Right renal cortex interstitium (tissue), 3 donors: ENCODE results near the gene IFI35. TPM values are rescaled to one million over a fixed set of nuclear protein-coding genes. Genes with fewer than 3 reads are reported as not detected.
"Not testable (repeated sequence)": the region's sequence is repeated elsewhere in the genome, so short reads cannot be mapped to it uniquely, and the experiment has no call there.

Experiments used
- DNase-seq, 3 donors: peaks; one replicate each; pipeline ENCODE4 v3.0.0-alpha.2; 2013; ENCODE audit warnings: low read depth in 3 of 3, low spot score in 2 of 3
- polyA plus RNA-seq, 3 donors: library from polyadenylated mRNA; unstranded; fragments of 120-200 nt; gene quantifications; one replicate each; pipeline ENCODE4 v1.2.1, GENCODE V29; 2013; ENCODE audit not compliant: insufficient read length in 3 of 3

IFI35 gene
- polyA plus RNA-seq, 3 donors: 9.2 to 12.7 (median 10.5) TPM

DNA sequence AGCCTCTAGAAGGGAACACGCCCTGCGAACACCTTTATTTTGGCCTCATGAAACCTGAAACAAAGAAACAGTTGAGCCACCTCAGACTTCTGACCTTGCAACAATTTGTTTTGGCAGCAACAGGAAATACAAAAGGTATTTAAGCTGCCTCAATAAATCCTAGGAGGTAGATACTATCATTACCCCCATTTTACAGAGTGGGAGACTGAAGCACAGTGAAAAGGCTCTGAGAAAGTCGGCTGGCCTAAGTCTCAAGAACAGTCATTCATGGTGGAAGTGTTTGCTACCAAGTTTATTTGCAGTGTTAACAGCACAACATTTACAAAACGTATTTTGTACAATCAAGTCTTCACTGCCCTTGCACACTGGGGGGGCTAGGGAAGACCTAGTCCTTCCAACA lies 37.4 kb downstream of the IFI35 start:
- no peak for DNase-seq

DNA sequence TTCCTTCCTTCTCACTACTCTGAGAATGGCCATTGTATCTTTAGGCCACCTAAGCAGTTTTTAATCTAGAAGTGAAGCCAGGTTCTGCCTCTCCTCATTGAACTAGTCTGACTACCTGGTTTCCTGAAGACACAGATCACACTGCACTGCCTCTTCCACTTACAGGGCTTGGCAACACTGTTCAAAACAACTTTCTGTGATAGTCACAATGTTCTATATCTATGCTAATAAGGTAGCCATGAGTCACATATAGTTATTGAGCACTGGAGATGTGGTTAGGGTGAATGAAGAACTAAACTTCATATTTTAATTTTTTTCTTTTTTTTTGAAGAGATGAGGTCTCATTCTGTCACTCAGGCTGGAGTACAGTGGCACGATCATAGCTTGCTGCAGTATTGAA lies 45.4 kb downstream of the IFI35 start:
- DNase-seq: no peak

DNA sequence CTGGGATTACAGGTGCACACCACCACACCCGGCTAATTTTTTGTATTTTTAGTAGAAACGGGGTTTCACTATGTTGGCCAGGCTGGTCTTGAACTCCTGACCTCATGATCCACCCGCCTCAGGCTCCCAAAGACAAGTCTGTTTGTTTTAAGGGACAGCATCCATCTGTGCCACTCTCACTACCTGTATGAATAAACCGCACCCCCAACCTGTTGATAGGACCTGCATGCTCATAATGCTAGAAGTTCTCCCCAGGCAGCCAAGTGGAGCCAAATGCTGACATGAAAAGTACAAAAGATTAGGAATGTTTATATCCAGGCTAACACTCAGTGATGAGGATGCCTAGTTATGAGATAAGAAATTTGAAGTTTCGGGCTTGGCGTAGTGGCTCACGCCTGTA lies 46.4 kb downstream of the IFI35 start:
- DNase-seq: not testable (repeated sequence)

GRCh38 chr17:43056051-43056450 lies 49.5 kb downstream of the IFI35 start:
- no peak for DNase-seq

DNA sequence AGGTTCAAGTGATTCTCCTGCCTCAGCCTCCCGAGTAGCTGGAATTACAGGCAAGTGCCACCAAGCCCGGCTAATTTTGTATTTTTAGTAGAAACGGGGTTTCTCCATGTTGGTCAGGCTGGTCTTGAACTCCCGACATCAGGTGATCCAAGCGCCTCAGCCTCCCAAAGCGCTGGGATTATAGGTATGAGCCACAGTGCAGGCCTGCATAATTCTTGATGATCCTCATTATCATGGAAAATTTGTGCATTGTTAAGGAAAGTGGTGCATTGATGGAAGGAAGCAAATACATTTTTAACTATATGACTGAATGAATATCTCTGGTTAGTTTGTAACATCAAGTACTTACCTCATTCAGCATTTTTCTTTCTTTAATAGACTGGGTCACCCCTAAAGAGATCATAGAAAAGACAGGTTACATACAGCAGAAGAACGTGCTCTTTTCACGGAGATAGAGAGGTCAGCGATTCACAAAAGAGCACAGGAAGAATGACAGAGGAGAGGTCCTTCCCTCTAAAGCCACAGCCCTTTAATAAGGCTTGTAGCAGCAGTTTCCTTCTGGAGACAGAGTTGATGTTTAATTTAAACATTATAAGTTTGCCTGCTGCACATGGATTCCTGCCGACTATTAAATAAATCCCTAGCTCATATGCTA lies 56.5 kb downstream of the IFI35 start:
- no peak for DNase-seq

Other genes with a start within 250 kb of the IFI35 start
- gene RAMP2, start 245.6 kb upstream of the IFI35 start, polyA plus RNA-seq: 10 to 100 TPM; 87.3 to 96.7 (median 92.2) TPM
- 100 to 1,000 TPM in 1 of 3 donors, 10 to 100 TPM in 2; 95.3 to 105 (median 97.8) TPM for gene VPS25, start 233.3 kb upstream of the IFI35 start, polyA plus RNA-seq
- 10 to 100 TPM in 2 of 3 donors, 1 to 10 TPM in 1; 8.7 to 11.2 (median 11.0) TPM for gene WNK4, start 226.2 kb upstream of the IFI35 start, polyA plus RNA-seq
- 100 to 1,000 TPM; 162 to 191 (median 178) TPM for gene COA3, start 208.1 kb upstream of the IFI35 start, polyA plus RNA-seq
- 1 to 10 TPM; 1.6 to 2.0 (median 1.7) TPM for gene CNTD1, start 207.9 kb upstream of the IFI35 start, polyA plus RNA-seq
- gene BECN1, start 182.5 kb upstream of the IFI35 start, polyA plus RNA-seq: 10 to 100 TPM; 74.8 to 80.9 (median 78.8) TPM
- 100 to 1,000 TPM; 109 to 116 (median 114) TPM for gene PSME3, start 173.4 kb upstream of the IFI35 start, polyA plus RNA-seq
- under 1 TPM; 0.74 to 0.82 (median 0.80) TPM for gene AOC2, start 162.2 kb upstream of the IFI35 start, polyA plus RNA-seq
- 1 to 10 TPM; 4.8 to 6.2 (median 5.3) TPM for gene AOC3, start 155.6 kb upstream of the IFI35 start, polyA plus RNA-seq
- 1 to 10 TPM; 4.3 to 7.0 (median 6.5) TPM for gene G6PC1, start 106.0 kb upstream of the IFI35 start, polyA plus RNA-seq
- gene AARSD1, start 42.3 kb upstream of the IFI35 start, polyA plus RNA-seq: 10 to 100 TPM; 53.2 to 55.5 (median 54.0) TPM
- 1 to 10 TPM; 1.8 to 2.3 (median 1.9) TPM for gene PTGES3L, start 26.7 kb upstream of the IFI35 start, polyA plus RNA-seq
- gene RUNDC1, start 26.2 kb upstream of the IFI35 start, polyA plus RNA-seq: 10 to 100 TPM; 15.9 to 16.6 (median 16.5) TPM
- 1,000 to 10,000 TPM; 1,375 to 1,510 (median 1,475) TPM for gene RPL27, start 8.4 kb upstream of the IFI35 start, polyA plus RNA-seq
- gene VAT1, start 15.6 kb downstream of the IFI35 start, polyA plus RNA-seq: 100 to 1,000 TPM; 125 to 133 (median 133) TPM
- 1 to 10 TPM; 3.1 to 4.0 (median 3.5) TPM for gene RND2, start 18.4 kb downstream of the IFI35 start, polyA plus RNA-seq
- gene BRCA1, start 118.6 kb downstream of the IFI35 start, polyA plus RNA-seq: 10 to 100 TPM; 14.3 to 20.5 (median 20.2) TPM
- 100 to 1,000 TPM; 121 to 135 (median 125) TPM for gene NBR1, start 164.4 kb downstream of the IFI35 start, polyA plus RNA-seq
- gene TMEM106A, start 205.1 kb downstream of the IFI35 start, polyA plus RNA-seq: 10 to 100 TPM; 13.0 to 18.4 (median 15.2) TPM
- gene CCDC200, start 221.8 kb downstream of the IFI35 start, polyA plus RNA-seq: 1 to 10 TPM; 5.7 to 7.2 (median 6.2) TPM
- 1 to 10 TPM in 1 of 3 donors, not detected in 2; 1.1 TPM for gene RNU2-1, start 227.2 kb downstream of the IFI35 start, polyA plus RNA-seq